HepG2 (cell line): ENCODE results near the gene PRKCSH. TPM values are rescaled to one million over a fixed set of nuclear protein-coding genes. Genes with fewer than 3 reads are reported as not detected.
A peak's percentile ranks its signal among the peaks of the same experiment; 100 is the strongest.
"Not testable (repeated sequence)": the region's sequence is repeated elsewhere in the genome, so short reads cannot be mapped to it uniquely, and the experiment has no call there.

Experiments
- ATAC-seq: fragments of 200-7000 bp; cut with Tn5 transposase; 3 replicates; pipeline ENCODE4 v1.9.1; 2020; ENCODE audit warnings: mild to moderate bottlenecking, moderate library complexity
- BruUV-seq: library from RNA; stranded (reverse); fragments of 400-500 nt; replicated peaks from 2 replicates; lab custom pipeline; 2021; lab: Mats Ljungman, UMichigan
- CTCF ChIA-PET: fragments of 300-600 bp; formaldehyde crosslinking; extraction: SDS; loops from one replicate; lab custom pipeline; 2021; ENCODE audit warnings: low total read pairs, inconsistent platforms, low intra/inter-chr PET ratio; lab: Yijun Ruan, JAX
- POLR2A ChIA-PET: fragments of 350-600 bp; sonication (Branson Sonifier 250); formaldehyde crosslinking; loops from one replicate; lab custom pipeline; 2020; ENCODE audit warnings: antibody characterized with exemption, inconsistent platforms; lab: Yijun Ruan, JAX
- DNase-seq: peaks from one replicate; pipeline ENCODE4 v3.0.0-alpha.2; 2015; ENCODE audit warnings: low spot score
- FAIRE-seq: peaks from 3 replicates; lab custom pipeline; 2011; peaks lifted over from hg19 to GRCh38; lab: Jason Lieb, UNC
- H2AFZ ChIP-seq: one replicate; pipeline ENCODE4 v1.6.1; 2011; ENCODE audit warnings: low read length, inconsistent platforms
- H3K27ac ChIP-seq: fragments of 300-600 bp; 3 replicates; pipeline ENCODE4 v1.8.0; 2011; ENCODE audit warnings: mixed run types, mild to moderate bottlenecking, mixed read lengths, low read length, inconsistent platforms; ENCODE audit not compliant: insufficient read depth; ENCODE audit errors: extremely low read length
- H3K27me3 ChIP-seq, 2 experiments: fragments of 200-600 bp in 1 of 2; 2 replicates in 1 of 2; 3 replicates in 1 of 2; pipeline versions ENCODE4 v1.6.0 to v1.8.0; 2011; ENCODE audit warnings: low read length in 2 of 2, mild to moderate bottlenecking in 2 of 2, moderate library complexity in 2 of 2, inconsistent platforms in 1 of 2; ENCODE audit not compliant: insufficient read depth in 2 of 2, control insufficient read depth in 1 of 2
- H3K36me3 ChIP-seq, 2 experiments: fragments of 200-600 bp in 1 of 2; replicated peaks in 1 of 2; 2 replicates in 1 of 2; 3 replicates in 1 of 2; pipeline versions ENCODE4 v1.5.1 to v1.8.0; 2011; ENCODE audit warnings: low read length in 2 of 2, inconsistent platforms in 1 of 2; ENCODE audit not compliant: insufficient read depth in 2 of 2, control insufficient read depth in 1 of 2
- H3K4me1 ChIP-seq: 2 replicates; pipeline ENCODE4 v1.5.1; 2012; ENCODE audit warnings: low read length, inconsistent platforms; ENCODE audit not compliant: insufficient read depth
- H3K4me2 ChIP-seq: 2 replicates; pipeline ENCODE4 v1.6.0; 2011; ENCODE audit warnings: low read depth, low read length, inconsistent platforms
- H3K4me3 ChIP-seq, 3 experiments: fragments of 200-600 bp in 1 of 3; sonication (generic), shearing (Covaris generic) in 1 of 3; replicated peaks in 1 of 3; 2 replicates each; pipeline ENCODE4 v1.5.1; 2011 to 2016; ENCODE audit warnings: low read length in 3 of 3, inconsistent platforms in 2 of 3, low read depth in 2 of 3, mild to moderate bottlenecking in 2 of 3, control low read depth in 1 of 3, mixed read lengths in 1 of 3; ENCODE audit not compliant: insufficient read depth in 1 of 3
- H3K79me2 ChIP-seq: one replicate; pipeline ENCODE4 v1.6.1; 2011; ENCODE audit warnings: low read length, inconsistent platforms; ENCODE audit not compliant: insufficient read depth
- H3K9ac ChIP-seq: 2 replicates; pipeline ENCODE4 v1.6.0; 2011; ENCODE audit warnings: mild to moderate bottlenecking, low read depth, low read length, inconsistent platforms; ENCODE audit not compliant: insufficient read depth
- H3K9me3 ChIP-seq: 2 replicates; pipeline ENCODE4 v1.5.1; 2012; ENCODE audit warnings: mild to moderate bottlenecking, low read length
- H4K20me1 ChIP-seq: 2 replicates; pipeline ENCODE4 v1.6.0; 2011; ENCODE audit warnings: inconsistent platforms, mild to moderate bottlenecking, low read length, moderate library complexity; ENCODE audit not compliant: insufficient read depth
- ZFP91 ChIP-seq: sonication (generic); formaldehyde crosslinking; IDR thresholded peaks from 2 replicates; pipeline ENCODE4 v1.9.0; 2022; ENCODE audit warnings: missing genetic modification reagents, mild to moderate bottlenecking, borderline replicate concordance
- ZNF121 ChIP-seq: sonication (generic); formaldehyde crosslinking; IDR thresholded peaks from 2 replicates; pipeline ENCODE4 v1.5.0; 2020; ENCODE audit warnings: mild to moderate bottlenecking, missing genetic modification reagents
- ZNF713 ChIP-seq: sonication (generic); formaldehyde crosslinking; IDR thresholded peaks from 2 replicates; pipeline ENCODE4 v1.4.0; 2020; ENCODE audit warnings: mild to moderate bottlenecking, missing genetic modification reagents
- WGBS: methylation state at CpG from one replicate; pipeline ENCODE4 v1.1.6; 2017; ENCODE audit warnings: low lambda C conversion rate; 5-methylcytosine and 5-hydroxymethylcytosine counted together
- in situ Hi-C: cut with HindIII; loops from 2 replicates; pipeline ENCODE4 v1.10.0; 2017; ENCODE audit warnings: low pct_unique_long_range_greater_than_20kb; ENCODE audit not compliant: extremely low pct_ligation_motif_present
- intact Hi-C: fragments of 100-400 bp; cut with micrococcal nuclease; formaldehyde crosslinking; loops from one replicate; pipeline ENCODE4 v1.10.0; 2022; ENCODE audit not compliant: unreplicated experiment
- polyA plus RNA-seq, 8 experiments: library from polyadenylated mRNA; depleted of rRNA in 3 of 8; stranded (reverse) in 7 of 8; unstranded in 1 of 8; fragments of >200 nt; fragmentation: Illumina TruSeq in 4 of 8; extraction: Trizol in 4 of 8; gene quantifications; 2 replicates each; pipeline versions ENCODE4 v1.2.1 to v1.2.3, GENCODE V29; 2011 to 2016; ENCODE audit warnings: low read depth in 4 of 8, missing spikeins in 1 of 8, mixed read lengths in 1 of 8; ENCODE audit not compliant: insufficient read depth in 1 of 8
- total RNA-seq, 5 experiments: library from RNA; depleted of rRNA; stranded (reverse); fragments of >200 nt; fragmentation: Illumina TruSeq; extraction: Trizol; gene quantifications; 2 replicates each; pipeline ENCODE4 v1.2.3, GENCODE V29; 2016; ENCODE audit warnings: low read depth in 1 of 5

Gene PRKCSH
- total and polyA plus RNA-seq, 2 of the 13 experiments (the other 11 are each of a cell fraction or from before 2014, with no cell fraction given), result 85.1 to 125 TPM

- FAIRE-seq, H3K9ac ChIP-seq, H2AFZ ChIP-seq, H3K9me3 ChIP-seq, CTCF ChIA-PET, H3K27ac ChIP-seq, H3K36me3 ChIP-seq, H3K4me2 ChIP-seq, ATAC-seq, H3K4me3 ChIP-seq, BruUV-seq, DNase-seq, H3K79me2 ChIP-seq, intact Hi-C loops, H4K20me1 ChIP-seq: not testable (repeated sequence)
- in situ Hi-C loops, result loop anchor here (10.0 kb wide), 1 partner anchor 170 kb away; no protein-coding TSS in a partner anchor
- Histone ChIP-seq H3K4me1 (peaks cover 18% of the 10 kb centered on the region), H3K27me3 (peaks cover 1 to 12% of the 10 kb centered on the region in 2 experiments; a peak in 2 of 5 replicates)
- POLR2A ChIA-PET, result interaction anchor here (1.2 kb wide), 1 partner anchor 80 kb away, joined by 4 read pairs; no protein-coding TSS in a partner anchor
- TF ChIP-seq ZFP91 (CRISPR knock-in tag), result 0 out of 2 replicates have a peak, but pooled peaks have one; percentile 3
- 79% methylated on average over 9 of the region's 9 CpGs for WGBS
Measured at GRCh38 chr19:11455233-11455554, 19.8 kb downstream of the PRKCSH start.

GRCh38 chr19:11456659-11457058 lies 21.2 kb downstream of the PRKCSH start:
- Histone ChIP-seq H3K4me1 (peaks cover 18% of the 10 kb centered on the region), H2AFZ (no peak overlapping the region), H4K20me1 (no peaks in the 10 kb centered on the region), H3K9me3 (no peaks in the 10 kb centered on the region), H3K4me2 (no peak overlapping the region), H3K27ac (no peak overlapping the region), H3K27me3 (peaks cover 1 to 12% of the 10 kb centered on the region in 2 experiments; a peak in 2 of 5 replicates), H3K4me3 (no peak overlapping the region), H3K36me3 (no peaks in the 10 kb centered on the region), H3K9ac (no peak overlapping the region), H3K79me2 (no peaks in the 10 kb centered on the region)
- 64% methylated on average over 7 of the region's 7 CpGs for WGBS
- peak; percentile 71 for TF ChIP-seq ZNF121 (CRISPR knock-in tag)
- TF ChIP-seq ZNF713 (CRISPR knock-in tag), result no peak
- POLR2A ChIA-PET, result no interaction called here
- intact Hi-C loops (no loop called here), in situ Hi-C loops (loop anchor here (10.0 kb wide), 1 partner anchor 172 kb away; no protein-coding TSS in a partner anchor)
- FAIRE-seq (no peak), ATAC-seq (no peak), DNase-seq (no peak)
- CTCF ChIA-PET, result no interaction called here
- no TSS peak for BruUV-seq
